VCaP (cell line): ENCODE measurements around the gene CHRNB2.
A peak's percentile ranks its signal among the peaks of the same experiment; 100 is the strongest.

Experiments
- H3K27ac ChIP-seq: fragments of 450-650 bp; 2 replicates; pipeline ENCODE4 v1.5.1; 2017
- TF ChIP-seq, protein P1 (sequence below): fragments of 450-650 bp; conservative IDR thresholded peaks from 2 replicates; pipeline ENCODE4 v1.5.1; 2017; ENCODE audit warnings: mild to moderate bottlenecking, moderate library complexity

The CHRNB2 gene

GRCh38 chr1:154584267-154584994 lies 16.9 kb downstream of the CHRNB2 start:
- H3K27ac ChIP-seq, result peak overlapping the region; percentile 38
- TF ChIP-seq, protein P1, sequence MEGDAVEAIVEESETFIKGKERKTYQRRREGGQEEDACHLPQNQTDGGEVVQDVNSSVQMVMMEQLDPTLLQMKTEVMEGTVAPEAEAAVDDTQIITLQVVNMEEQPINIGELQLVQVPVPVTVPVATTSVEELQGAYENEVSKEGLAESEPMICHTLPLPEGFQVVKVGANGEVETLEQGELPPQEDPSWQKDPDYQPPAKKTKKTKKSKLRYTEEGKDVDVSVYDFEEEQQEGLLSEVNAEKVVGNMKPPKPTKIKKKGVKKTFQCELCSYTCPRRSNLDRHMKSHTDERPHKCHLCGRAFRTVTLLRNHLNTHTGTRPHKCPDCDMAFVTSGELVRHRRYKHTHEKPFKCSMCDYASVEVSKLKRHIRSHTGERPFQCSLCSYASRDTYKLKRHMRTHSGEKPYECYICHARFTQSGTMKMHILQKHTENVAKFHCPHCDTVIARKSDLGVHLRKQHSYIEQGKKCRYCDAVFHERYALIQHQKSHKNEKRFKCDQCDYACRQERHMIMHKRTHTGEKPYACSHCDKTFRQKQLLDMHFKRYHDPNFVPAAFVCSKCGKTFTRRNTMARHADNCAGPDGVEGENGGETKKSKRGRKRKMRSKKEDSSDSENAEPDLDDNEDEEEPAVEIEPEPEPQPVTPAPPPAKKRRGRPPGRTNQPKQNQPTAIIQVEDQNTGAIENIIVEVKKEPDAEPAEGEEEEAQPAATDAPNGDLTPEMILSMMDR, result peak; percentile 18; the same call in 1 of the 2 replicates

- TF ChIP-seq, protein P1, result no peak
- H3K27ac ChIP-seq, result no peak overlapping the region
Observed at GRCh38 chr1:154586231-154586630, 18.7 kb downstream of the CHRNB2 start.

DNA sequence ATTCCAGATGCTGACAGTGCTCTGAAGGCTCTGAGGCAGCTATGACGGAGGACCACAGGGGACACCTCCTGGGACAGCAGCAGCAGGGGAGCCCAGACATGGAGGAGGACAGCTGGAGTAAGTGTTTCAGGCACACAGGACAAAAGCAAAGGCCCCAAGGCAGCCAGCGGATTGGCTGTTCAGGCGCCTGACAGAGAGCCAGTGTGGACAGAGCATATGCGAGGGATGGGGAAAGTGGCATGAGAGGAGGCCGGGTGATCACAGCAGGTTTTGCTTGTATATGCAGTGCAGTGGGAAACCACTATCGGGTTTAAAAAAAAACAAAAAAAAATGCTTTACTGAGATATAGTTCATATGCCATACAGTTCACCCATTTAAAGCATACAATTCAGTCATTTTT lies 19.1 kb downstream of the CHRNB2 start:
- TF ChIP-seq, protein P1, result no peak
- no peak overlapping the region for H3K27ac ChIP-seq

DNA sequence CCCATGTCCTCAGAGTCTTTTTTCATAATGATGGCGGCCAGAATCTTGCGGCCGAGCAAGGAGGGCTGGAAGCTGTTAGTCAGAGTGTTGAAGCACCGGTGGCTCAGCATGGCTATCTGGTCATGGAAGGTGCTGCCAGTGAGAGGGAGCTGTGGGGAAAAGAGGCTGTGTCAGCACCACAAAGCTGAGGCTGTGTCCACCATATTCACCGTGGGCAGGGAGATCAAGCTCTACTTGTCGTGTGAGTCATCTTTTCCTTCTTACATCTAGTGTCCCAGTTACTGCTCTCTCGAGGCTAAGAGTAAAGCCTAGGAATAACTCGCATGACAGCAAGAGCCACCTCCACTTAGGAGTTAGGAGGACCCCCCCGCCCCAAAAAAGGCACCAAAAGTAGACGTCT lies 22.2 kb downstream of the CHRNB2 start:
- H3K27ac ChIP-seq, result no peak overlapping the region
- TF ChIP-seq, protein P1, result no peak

DNA sequence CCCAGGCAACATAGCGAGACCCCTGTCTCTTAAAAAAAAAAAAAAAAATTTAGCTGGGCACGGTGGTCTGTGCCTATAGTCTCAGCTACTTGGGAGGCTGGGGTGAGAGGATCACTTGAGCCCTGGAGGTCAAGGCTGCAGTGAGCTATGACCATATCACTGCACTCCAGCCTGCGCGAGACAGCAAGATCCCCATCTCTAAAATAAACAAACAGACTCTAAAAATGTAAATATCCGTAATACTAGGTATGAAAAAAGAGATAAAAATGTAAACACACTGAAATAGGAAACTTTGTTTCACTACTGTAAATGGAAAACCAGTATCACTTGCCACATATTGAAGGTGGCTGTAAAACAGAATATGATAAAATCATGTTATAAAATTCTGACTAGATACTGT lies 23.2 kb downstream of the CHRNB2 start:
- H3K27ac ChIP-seq, result no peak overlapping the region
- TF ChIP-seq, protein P1, result no peak

- TF ChIP-seq, protein P1, result no peak
- H3K27ac ChIP-seq, result no peak overlapping the region
Observed at GRCh38 chr1:154591206-154591605, 23.6 kb downstream of the CHRNB2 start.

- H3K27ac ChIP-seq, result no peak overlapping the region
- TF ChIP-seq, protein P1, result no peak
Observed at GRCh38 chr1:154593390-154593789, 25.8 kb downstream of the CHRNB2 start.
